ENCODE results near the gene PIK3AP1.

PIK3AP1 gene

GRCh38 chr10:96671211-96671890 lies 49.0 kb downstream of the PIK3AP1 start:
- DNase-seq (ENCODE audit: low spot score): no peak

- no peak for DNase-seq (ENCODE audit: low spot score)
Observed at GRCh38 chr10:96670786-96671185, 49.5 kb downstream of the PIK3AP1 start.

- no peak for DNase-seq (ENCODE audit: low spot score)
Observed at GRCh38 chr10:96667401-96667800, 52.9 kb downstream of the PIK3AP1 start.

- no peak for DNase-seq (ENCODE audit: low spot score)
Observed at GRCh38 chr10:96666741-96667140, 53.6 kb downstream of the PIK3AP1 start.

GRCh38 chr10:96665306-96665705 lies 55.0 kb downstream of the PIK3AP1 start:
- no peak for DNase-seq (ENCODE audit: low spot score)

GRCh38 chr10:96664563-96664962 lies 55.8 kb downstream of the PIK3AP1 start:
- no peak for DNase-seq (ENCODE audit: low spot score)

GRCh38 chr10:96663797-96664196 lies 56.5 kb downstream of the PIK3AP1 start:
- DNase-seq (ENCODE audit: low spot score): no peak

- DNase-seq (ENCODE audit: low spot score): no peak
Observed at GRCh38 chr10:96661632-96662031, 58.7 kb downstream of the PIK3AP1 start.

- DNase-seq (ENCODE audit: low spot score): no peak
Observed at GRCh38 chr10:96660297-96660696, 60.0 kb downstream of the PIK3AP1 start.

GRCh38 chr10:96658844-96659243 lies 61.5 kb downstream of the PIK3AP1 start:
- no peak for DNase-seq (ENCODE audit: low spot score)

- DNase-seq (ENCODE audit: low spot score): no peak
Observed at GRCh38 chr10:96657385-96657784, 62.9 kb downstream of the PIK3AP1 start.

GRCh38 chr10:96656839-96657238 lies 63.5 kb downstream of the PIK3AP1 start:
- DNase-seq (ENCODE audit: low spot score): no peak

GRCh38 chr10:96656198-96656577 lies 64.1 kb downstream of the PIK3AP1 start:
- DNase-seq (ENCODE audit: low spot score): no peak

- no peak for DNase-seq (ENCODE audit: low spot score)
Observed at GRCh38 chr10:96655461-96656197, 64.7 kb downstream of the PIK3AP1 start.

GRCh38 chr10:96651998-96652431 lies 68.3 kb downstream of the PIK3AP1 start:
- no peak for DNase-seq (ENCODE audit: low spot score)

- no peak for DNase-seq (ENCODE audit: low spot score)
Observed at GRCh38 chr10:96650958-96651357, 69.4 kb downstream of the PIK3AP1 start.

GRCh38 chr10:96648297-96648696 lies 72.0 kb downstream of the PIK3AP1 start:
- DNase-seq (ENCODE audit: low spot score): no peak

- DNase-seq (ENCODE audit: low spot score): no peak
Observed at GRCh38 chr10:96647466-96647865, 72.8 kb downstream of the PIK3AP1 start.

- no peak for DNase-seq (ENCODE audit: low spot score)
Observed at GRCh38 chr10:96646751-96647166, 73.6 kb downstream of the PIK3AP1 start.

- DNase-seq (ENCODE audit: low spot score): no peak
Observed at GRCh38 chr10:96646301-96646700, 74.0 kb downstream of the PIK3AP1 start.

- DNase-seq (ENCODE audit: low spot score): no peak
Observed at GRCh38 chr10:96645191-96645721, 75.1 kb downstream of the PIK3AP1 start.

- no peak for DNase-seq (ENCODE audit: low spot score)
Observed at GRCh38 chr10:96643920-96644319, 76.4 kb downstream of the PIK3AP1 start.

- peak; percentile 80 for DNase-seq (ENCODE audit: low spot score)
Observed at GRCh38 chr10:96642973-96643372, 77.3 kb downstream of the PIK3AP1 start.

Data from hematopoietic multipotent progenitor cell treated with erythropoietin and hydrocortisone succinate and interleukin-3 and kit ligand, for 15 days (in vitro differentiated cells).